SU-DHL-6 (cell line): ENCODE data around the gene MAN1B1.

Source experiments
- EZH2phosphoT487 ChIP-seq: fragments of 200-600 bp; sonication (generic), shearing (Covaris generic); conservative IDR thresholded peaks from 2 replicates; pipeline ENCODE4 v1.6.1; 2018; ENCODE audit warnings: mild to moderate bottlenecking, antibody characterized with exemption, low read length, moderate library complexity, mixed read lengths
- TF ChIP-seq, protein P1 (sequence below): fragments of 200-600 bp; sonication (generic); IDR thresholded peaks from one replicate; pipeline ENCODE4 v1.5.1; 2017; ENCODE audit warnings: antibody characterized with exemption, mild to moderate bottlenecking, low read length, moderate library complexity; ENCODE audit not compliant: insufficient read depth, poor library complexity, severe bottlenecking

DNA sequence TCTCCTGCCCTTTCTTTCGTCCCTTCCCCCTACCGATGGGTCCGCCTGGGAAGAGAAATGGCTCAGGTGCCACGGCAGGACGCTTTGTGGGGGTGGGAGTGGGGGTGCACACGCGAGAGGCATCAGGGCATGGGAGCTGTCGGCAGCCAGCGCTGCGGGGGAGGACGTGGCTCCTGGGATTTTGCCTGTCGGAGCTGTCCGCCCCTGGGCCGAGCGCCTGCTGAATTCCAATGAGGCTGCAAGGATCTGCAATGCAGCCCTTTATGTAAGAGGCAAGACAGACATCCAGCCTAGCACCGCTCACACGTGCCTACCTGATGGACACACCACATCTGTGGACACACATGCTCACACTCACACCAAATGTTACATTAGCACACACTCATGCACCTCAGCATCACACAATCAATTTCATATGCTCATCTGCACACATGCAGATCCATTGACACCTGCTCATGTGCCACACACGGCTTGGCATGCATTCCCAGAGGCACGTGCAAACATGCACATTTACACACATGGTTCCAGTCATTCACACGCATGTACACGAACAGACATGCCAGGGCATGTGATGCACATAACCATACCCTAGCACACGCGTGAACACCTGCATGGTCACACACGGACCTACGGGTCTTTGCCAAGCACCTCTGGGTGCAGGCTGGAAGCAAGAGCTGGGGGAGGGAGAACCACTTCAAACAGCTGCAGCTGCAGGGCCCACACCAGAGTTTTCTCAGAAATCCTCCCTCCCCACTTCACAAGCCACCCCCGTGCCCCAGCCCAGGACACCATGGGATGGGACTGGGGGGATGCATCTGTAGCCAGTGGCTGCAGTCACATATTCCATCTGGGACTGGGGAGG is 53.6 kb downstream of the MAN1B1 start:
- TF ChIP-seq, protein P1, sequence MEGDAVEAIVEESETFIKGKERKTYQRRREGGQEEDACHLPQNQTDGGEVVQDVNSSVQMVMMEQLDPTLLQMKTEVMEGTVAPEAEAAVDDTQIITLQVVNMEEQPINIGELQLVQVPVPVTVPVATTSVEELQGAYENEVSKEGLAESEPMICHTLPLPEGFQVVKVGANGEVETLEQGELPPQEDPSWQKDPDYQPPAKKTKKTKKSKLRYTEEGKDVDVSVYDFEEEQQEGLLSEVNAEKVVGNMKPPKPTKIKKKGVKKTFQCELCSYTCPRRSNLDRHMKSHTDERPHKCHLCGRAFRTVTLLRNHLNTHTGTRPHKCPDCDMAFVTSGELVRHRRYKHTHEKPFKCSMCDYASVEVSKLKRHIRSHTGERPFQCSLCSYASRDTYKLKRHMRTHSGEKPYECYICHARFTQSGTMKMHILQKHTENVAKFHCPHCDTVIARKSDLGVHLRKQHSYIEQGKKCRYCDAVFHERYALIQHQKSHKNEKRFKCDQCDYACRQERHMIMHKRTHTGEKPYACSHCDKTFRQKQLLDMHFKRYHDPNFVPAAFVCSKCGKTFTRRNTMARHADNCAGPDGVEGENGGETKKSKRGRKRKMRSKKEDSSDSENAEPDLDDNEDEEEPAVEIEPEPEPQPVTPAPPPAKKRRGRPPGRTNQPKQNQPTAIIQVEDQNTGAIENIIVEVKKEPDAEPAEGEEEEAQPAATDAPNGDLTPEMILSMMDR, result no peak
- no peak for TF ChIP-seq EZH2phosphoT487
